Fibroblast of skin of abdomen (primary cell): ENCODE results near the gene PCDHGB6. TPM values are rescaled to one million over a fixed set of nuclear protein-coding genes. Genes with fewer than 3 reads are reported as not detected.
"Not testable (repeated sequence)": the region's sequence is repeated elsewhere in the genome, so short reads cannot be mapped to it uniquely, and the experiment has no call there.

Source experiments
- DNase-seq: peaks from one replicate; pipeline ENCODE4 v3.0.0-alpha.2; 2013
- polyA plus RNA-seq, 2 experiments: library from polyadenylated mRNA; unstranded; fragments of 120-200 nt; gene quantifications; one replicate each; pipeline ENCODE4 v1.2.1, GENCODE V29; 2013; ENCODE audit not compliant: insufficient read length in 2 of 2

PCDHGB6 gene
- polyA plus RNA-seq (2013, experiment 1 of 2; ENCODE audit: insufficient read length) = 2.5 TPM
- 2.6 TPM for polyA plus RNA-seq (2013, experiment 2 of 2; ENCODE audit: insufficient read length)

DNA sequence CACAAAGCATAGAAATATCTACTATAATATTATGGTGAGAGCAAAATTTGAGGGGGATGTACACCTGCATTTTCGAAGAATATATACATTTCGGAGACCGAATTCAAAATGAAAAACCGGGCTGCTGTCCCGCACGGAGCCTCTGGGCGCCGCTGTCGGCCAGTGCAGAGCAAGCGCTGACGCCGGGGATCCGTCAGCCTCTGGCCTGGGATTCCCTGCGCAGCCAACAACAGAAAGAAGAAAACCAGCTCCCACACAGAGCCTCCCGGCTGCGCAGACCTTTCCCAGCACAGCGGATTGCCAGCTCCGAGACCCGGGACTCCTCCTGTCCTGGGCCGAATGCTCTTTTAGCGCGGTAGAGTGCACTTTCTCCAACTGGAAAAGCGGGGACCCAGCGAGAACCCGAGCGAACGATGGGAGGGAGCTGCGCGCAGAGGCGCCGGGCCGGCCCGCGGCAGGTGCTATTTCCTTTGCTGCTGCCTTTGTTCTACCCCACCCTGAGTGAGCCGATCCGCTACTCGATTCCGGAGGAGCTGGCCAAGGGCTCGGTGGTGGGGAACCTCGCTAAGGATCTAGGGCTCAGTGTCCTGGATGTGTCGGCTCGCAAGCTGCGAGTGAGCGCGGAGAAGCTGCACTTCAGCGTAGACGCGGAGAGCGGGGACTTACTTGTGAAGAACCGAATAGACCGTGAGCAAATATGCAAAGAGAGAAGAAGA is at the start of gene PCDHGB6:
Gene PCDHGB6, plus strand, starts transcription at position 232 of the 716 bp plus-strand sequence. Its CDS starts 182 bp downstream, at position 414.
- DNase-seq = peak; percentile 43

DNA sequence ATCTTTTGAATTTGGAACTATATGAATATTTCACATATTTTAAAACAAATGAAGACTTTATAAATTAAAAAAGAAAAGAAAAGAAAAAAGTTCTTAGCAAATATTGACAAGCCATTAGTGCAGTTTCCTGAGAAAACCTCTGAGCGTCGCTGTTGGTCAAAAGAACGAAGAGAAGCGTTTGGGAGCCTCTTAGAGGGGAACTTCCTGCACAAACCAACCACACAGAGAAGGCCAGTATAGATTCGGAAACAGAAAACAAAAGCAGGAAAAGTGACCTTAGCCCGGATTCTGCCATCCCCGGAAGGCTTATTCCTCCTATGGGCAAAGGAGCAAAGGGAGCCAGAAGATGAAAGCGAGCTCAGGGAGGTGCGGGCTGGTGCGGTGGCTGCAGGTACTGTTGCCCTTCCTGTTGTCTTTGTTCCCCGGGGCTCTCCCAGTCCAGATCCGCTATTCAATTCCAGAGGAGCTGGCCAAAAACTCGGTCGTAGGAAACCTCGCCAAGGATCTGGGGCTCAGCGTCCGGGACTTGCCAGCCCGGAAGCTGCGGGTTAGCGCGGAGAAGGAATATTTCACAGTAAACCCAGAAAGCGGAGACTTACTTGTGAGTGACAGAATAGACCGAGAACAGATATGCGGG is 47.9 kb upstream of the PCDHGB6 start, which contains the start of gene PCDHGB2:
Gene PCDHGB2, plus strand, starts transcription at position 205 of the 637 bp plus-strand sequence. Its CDS starts 142 bp downstream, at position 347.
- peak; percentile 35 for DNase-seq

GRCh38 chr5:141360685-141361084 is 47.1 kb upstream of the PCDHGB6 start:
- no peak for DNase-seq

DNA sequence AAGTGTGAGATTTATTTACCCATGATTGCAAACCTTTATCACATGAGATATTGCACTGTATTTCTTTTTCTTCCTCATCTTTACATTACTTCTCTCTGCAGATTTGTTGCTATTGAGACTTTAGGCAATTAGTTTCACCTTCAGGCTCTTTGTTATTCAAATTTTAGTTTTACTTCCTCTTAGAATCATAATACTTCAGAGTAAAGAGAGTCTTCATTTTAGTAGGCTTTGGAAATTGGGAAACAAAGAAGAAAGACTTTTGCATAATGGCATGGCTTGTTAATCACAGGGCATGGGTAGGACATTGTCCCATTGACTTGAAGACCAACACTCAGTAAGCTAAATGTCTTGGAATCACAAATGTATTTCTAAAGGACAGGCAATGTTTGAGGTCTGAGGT is 45.1 kb upstream of the PCDHGB6 start:
- no peak for DNase-seq

- DNase-seq = peak; percentile 23
Measured at GRCh38 chr5:141363952-141364660, 43.7 kb upstream of the PCDHGB6 start, which contains the start of gene PCDHGA5. Gene PCDHGA5, plus strand, starts transcription at chr5:141364162. Its CDS starts 169 bp downstream, at chr5:141364331.

DNA sequence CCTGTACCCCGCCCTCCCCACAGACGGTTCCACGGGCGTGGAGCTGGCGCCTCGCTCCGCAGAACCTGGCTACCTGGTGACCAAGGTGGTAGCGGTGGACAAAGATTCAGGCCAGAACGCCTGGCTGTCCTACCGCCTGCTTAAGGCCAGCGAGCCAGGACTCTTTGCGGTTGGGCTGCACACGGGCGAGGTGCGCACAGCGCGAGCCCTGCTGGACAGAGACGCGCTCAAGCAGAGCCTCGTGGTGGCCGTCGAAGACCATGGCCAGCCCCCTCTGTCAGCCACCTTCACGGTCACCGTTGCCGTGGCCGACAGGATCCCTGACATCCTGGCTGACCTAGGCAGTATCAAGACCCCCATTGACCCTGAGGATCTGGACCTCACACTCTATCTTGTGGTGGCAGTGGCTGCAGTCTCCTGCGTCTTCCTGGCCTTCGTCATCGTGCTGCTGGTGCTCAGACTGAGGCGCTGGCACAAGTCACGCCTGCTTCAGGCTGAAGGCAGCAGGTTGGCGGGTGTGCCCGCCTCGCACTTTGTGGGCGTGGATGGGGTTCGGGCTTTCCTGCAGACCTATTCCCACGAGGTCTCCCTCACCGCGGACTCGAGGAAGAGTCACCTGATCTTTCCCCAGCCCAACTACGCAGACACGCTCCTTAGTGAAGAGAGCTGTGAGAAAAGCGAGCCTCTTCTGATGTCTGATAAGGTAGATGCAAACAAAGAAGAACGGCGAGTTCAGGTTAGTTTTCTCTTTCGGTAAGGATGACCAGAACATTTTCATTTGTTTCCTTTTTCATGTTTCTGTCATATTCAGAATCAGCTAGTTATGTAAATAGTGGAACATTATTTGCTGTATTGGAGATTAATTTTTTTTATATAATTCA is 41.6 kb upstream of the PCDHGB6 start:
- DNase-seq = no peak

DNA sequence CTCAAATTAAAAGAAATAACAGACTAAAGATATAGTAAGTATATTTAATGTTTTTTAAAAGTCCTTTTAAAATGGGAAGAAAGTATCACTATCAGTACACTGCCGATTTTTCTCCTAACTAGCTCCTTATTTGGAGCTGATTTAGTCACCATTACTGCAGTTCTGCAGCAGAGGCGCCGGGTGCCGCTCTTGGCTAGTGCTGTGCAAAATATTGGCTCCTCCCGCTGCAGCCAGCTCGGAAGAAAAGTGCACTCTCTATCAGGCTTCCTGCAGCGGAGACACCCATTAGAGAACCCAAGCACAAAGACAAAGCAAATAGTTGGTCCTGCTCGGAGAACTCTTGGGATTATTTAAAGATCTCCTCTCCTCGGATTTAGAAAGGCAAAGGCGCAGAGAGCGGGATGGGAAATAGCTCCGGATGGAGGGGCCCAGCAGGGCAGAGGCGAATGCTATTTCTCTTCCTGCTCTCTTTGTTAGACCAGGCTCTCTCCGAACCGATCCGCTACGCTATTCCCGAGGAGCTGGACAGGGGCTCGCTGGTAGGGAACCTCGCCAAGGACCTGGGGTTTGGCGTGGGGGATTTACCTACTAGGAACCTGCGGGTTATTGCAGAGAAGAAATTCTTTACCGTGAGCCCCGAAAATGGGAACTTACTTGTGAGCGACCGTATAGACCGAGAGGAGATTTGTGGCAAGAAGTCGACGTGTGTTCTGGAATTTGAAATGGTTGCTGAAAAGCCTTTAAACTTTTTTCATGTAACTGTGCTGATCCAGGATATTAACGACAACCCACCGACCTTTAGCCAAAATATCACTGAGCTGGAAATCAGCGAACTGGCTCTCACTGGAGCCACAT is 37.6 kb upstream of the PCDHGB6 start, which contains the start of gene PCDHGB3:
Gene PCDHGB3, plus strand, starts transcription at position 249 of the 855 bp plus-strand sequence. Its CDS starts 153 bp downstream, at position 402.
- DNase-seq = peak; percentile 63

DNA sequence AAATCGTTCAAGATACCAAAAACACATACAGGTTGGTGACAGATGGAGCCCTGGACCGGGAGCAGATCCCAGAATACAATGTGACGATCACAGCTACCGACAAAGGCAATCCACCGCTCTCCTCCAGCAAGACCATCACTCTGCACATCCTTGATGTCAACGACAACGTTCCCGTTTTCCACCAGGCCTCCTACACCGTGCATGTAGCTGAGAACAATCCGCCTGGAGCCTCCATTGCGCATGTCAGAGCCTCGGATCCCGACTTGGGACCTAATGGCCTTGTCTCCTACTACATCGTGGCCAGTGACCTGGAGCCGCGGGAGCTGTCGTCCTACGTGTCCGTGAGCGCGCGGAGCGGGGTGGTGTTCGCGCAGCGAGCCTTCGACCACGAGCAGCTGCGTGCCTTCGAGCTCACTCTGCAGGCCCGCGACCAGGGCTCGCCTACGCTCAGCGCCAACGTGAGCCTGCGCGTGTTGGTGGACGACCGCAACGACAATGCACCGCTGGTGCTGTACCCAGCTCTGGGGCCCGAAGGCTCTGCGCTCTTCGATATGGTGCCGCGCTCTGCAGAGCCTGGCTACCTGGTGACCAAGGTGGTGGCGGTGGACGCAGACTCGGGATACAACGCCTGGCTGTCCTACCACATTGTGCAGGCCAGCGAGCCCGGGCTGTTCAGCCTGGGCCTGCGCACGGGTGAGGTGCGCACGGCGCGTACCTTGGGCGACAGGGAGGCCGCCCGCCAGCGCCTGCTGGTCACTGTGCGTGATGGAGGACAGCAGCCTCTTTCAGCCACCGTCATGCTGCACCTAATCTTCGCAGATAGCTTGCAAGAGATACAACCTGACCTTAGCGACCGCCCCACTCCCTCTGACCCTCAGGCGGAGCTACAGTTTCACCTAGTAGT is 36.0 kb upstream of the PCDHGB6 start:
- DNase-seq = no peak

- DNase-seq = peak; percentile 27
Measured at GRCh38 chr5:141373673-141374317, 34.0 kb upstream of the PCDHGB6 start, which contains the start of gene PCDHGA6. Gene PCDHGA6, plus strand, starts transcription at chr5:141373891. Its CDS starts 193 bp downstream, at chr5:141374084.

DNA sequence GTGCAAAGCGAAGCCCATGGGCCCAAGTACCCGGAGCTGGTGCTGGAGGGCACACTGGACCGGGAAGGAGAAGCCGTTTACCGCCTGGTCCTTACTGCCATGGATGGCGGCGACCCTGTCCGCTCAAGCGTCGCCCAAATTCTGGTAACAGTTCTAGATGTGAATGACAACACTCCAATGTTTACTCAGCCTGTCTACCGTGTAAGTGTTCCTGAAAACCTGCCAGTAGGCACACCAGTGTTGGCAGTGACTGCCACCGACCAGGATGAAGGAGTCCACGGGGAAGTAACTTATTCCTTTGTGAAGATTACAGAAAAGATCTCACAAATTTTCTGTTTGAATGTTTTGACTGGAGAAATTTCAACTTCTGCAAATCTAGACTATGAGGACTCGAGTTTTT is 33.2 kb upstream of the PCDHGB6 start:
- no peak for DNase-seq

- DNase-seq = not testable (repeated sequence)
Measured at GRCh38 chr5:141375444-141376155, 32.2 kb upstream of the PCDHGB6 start.

GRCh38 chr5:141382469-141383294 is 25.1 kb upstream of the PCDHGB6 start, which contains the start of gene PCDHGA7:
Gene PCDHGA7, plus strand, starts transcription at chr5:141382742. Its CDS starts 158 bp downstream, at chr5:141382900.
- peak; percentile 42 for DNase-seq

DNA sequence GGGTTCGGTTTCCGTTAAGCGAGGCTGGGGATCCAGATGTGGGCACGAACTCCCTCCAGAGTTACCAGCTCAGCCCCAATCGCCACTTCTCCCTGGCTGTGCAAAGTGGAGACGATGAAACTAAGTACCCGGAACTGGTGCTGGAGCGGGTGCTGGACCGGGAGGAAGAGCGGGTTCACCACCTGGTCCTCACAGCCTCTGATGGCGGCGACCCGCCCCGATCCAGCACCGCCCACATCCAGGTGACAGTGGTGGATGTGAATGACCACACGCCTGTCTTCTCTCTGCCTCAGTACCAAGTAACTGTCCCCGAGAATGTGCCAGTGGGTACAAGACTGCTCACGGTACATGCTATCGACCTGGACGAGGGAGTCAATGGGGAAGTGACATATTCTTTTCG is 24.5 kb upstream of the PCDHGB6 start:
- DNase-seq = no peak

GRCh38 chr5:141384471-141385267 is 23.2 kb upstream of the PCDHGB6 start:
- no peak for DNase-seq

DNA sequence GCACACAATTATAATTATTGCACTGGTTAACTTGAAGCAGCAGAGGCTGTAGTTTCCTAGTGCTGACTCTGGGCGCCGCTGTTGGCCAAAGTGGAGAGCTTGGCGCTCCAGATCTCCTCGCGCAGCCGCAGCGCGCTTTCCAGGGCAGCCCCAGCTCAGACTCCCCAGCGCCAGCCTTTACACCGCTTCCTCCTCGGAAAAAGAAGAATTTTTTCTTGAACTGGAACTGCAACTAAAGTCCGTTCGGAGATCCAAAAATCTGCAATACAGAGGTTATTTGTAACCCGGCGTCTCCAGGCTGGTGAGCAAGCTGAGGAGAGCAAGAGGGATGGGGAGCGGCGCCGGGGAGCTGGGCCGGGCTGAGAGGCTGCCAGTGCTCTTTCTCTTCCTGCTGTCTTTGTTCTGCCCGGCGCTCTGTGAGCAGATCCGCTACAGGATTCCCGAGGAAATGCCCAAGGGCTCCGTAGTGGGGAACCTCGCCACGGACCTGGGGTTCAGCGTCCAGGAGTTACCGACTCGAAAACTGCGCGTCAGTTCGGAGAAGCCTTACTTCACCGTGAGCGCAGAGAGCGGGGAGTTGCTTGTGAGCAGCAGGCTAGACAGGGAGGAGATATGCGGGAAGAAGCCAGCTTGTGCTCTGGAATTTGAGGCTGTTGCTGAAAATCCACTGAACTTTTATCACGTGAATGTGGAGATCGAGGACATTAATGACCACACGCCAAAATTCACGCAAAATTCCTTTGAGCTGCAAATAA is 20.1 kb upstream of the PCDHGB6 start, which contains the start of gene PCDHGB4:
Gene PCDHGB4, plus strand, starts transcription at position 142 of the 755 bp plus-strand sequence. Its CDS starts 187 bp downstream, at position 329.
- peak; percentile 54 for DNase-seq
